HG03135 (cell line): ENCODE measurements around the gene RAET1G.

ENCODE experiments used
- ATAC-seq: cut with Tn5 transposase; IDR thresholded peaks from one replicate; pipeline ENCODE4 v1.9.1; 2021; ENCODE audit warnings: mild to moderate bottlenecking, moderate library complexity; ENCODE audit not compliant: unreplicated experiment

RAET1G gene

DNA sequence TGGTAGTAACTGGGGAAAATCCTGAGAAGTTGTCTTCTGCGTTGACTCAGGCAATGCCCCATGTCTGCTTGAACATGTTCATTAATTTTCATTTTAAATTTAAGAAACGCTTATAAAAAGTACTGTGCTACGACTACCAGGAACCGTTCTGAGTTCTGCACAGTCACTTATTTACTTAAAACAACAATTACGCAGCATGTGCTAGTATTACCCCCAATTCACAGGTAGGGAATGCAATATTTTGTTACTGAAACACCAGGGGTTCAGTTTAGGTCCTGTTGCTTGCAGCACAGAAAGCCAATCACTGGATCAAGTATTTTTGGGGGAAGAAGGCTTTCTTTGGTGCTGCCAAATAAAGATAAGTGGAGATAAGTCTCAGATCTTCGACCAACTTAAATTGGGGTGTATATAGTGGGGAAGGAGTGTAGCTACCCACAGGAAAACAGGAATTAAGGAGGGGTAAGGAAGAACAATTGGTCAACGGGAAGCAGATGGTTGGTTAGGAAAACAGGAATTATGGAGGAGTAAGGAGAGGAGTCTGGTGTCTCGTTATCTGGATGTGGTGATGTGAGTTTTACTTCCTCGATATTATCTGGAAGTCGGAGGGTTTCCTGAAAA, 53.5 kb downstream of the RAET1G start:
- ATAC-seq, result no peak

DNA sequence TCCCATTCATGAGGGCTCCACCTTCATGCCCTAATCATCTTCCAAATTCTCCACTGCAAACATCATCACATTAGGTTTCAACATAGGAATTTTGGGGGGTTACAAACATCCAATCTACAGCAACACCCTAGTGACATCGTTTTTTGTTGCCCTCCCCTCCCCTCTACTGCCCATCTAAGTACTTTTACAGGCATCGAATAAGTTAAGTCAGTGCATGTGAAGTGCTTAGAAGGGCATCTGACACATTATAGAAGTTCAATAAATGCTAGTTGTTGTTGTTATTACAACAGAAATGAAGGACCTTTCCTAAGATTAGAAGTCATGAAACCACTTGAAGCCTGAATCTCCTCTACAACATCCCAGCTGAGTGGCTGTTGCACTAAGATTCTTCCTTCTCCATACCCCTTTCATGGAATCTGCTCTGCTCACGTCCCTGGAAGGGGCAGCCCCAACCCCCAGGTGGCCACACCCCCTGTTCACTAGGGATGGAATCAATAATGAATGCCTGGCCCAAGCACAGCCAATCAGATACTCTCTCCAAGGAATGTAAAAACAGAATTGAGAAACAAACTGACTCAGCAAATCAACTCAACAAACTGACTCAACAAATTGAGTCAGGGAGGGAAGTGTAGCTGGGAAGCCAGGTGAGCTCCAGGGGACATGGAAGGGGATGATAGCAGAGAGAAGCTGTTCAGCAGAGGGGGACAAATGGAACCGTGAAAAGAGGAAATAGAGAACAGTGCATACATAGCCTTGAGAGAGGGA, 54.9 kb downstream of the RAET1G start:
- no peak for ATAC-seq
